LNCaP clone FGC (cell line): ENCODE measurements around the gene ECE2.

Experiments used
- DNase-seq: peaks from one replicate; pipeline ENCODE4 v3.0.0-alpha.2; 2011; ENCODE audit warnings: low read depth
- H3K4me3 ChIP-seq: 2 replicates; pipeline ENCODE4 v1.5.1; 2011; ENCODE audit warnings: mild to moderate bottlenecking, low read depth, low read length, control low read depth
- TF ChIP-seq, protein P1 (sequence below): IDR thresholded peaks from 2 replicates; pipeline ENCODE4 v1.5.1; 2012; ENCODE audit warnings: mild to moderate bottlenecking; ENCODE audit not compliant: control insufficient read depth, insufficient read depth; ENCODE audit errors: extremely low read depth

The ECE2 gene

DNA sequence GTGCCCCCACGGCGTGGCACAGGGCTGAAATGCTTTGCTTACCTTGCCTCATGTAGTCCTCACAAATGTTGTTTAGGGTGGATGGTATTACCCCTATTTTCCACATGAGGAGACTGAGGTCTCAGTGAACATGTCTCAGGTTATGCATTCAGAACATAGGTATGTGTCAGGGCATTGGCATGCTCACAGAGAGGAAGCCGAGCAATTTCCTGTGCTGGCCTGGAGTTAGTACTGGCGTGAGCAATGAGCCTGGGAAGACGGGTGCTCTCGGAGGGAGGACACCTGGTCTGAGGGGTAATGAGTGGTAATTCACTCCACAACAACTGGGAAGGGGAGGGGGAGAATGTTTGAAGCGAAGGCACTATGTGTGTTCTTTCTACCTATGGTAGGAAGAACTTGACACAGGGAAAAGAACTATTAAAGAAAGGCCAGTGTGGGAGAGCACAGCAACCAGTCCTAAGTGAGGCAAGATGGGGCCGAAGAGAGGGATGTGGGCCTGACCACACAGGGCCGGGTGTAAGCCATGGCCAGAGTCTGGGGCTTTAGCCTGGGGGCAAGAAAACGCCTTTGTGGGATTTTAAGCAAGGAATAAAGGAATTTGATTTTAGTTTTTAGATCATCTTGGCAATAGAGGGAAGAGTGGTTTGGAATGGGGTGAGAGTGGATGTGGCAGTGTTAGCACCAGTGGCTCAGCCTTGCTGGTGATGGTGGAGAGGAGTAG, 56.7 kb downstream of the ECE2 start:
- TF ChIP-seq, protein P1, sequence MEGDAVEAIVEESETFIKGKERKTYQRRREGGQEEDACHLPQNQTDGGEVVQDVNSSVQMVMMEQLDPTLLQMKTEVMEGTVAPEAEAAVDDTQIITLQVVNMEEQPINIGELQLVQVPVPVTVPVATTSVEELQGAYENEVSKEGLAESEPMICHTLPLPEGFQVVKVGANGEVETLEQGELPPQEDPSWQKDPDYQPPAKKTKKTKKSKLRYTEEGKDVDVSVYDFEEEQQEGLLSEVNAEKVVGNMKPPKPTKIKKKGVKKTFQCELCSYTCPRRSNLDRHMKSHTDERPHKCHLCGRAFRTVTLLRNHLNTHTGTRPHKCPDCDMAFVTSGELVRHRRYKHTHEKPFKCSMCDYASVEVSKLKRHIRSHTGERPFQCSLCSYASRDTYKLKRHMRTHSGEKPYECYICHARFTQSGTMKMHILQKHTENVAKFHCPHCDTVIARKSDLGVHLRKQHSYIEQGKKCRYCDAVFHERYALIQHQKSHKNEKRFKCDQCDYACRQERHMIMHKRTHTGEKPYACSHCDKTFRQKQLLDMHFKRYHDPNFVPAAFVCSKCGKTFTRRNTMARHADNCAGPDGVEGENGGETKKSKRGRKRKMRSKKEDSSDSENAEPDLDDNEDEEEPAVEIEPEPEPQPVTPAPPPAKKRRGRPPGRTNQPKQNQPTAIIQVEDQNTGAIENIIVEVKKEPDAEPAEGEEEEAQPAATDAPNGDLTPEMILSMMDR = no peak
- no peak overlapping the region for H3K4me3 ChIP-seq
- DNase-seq = no peak

DNA sequence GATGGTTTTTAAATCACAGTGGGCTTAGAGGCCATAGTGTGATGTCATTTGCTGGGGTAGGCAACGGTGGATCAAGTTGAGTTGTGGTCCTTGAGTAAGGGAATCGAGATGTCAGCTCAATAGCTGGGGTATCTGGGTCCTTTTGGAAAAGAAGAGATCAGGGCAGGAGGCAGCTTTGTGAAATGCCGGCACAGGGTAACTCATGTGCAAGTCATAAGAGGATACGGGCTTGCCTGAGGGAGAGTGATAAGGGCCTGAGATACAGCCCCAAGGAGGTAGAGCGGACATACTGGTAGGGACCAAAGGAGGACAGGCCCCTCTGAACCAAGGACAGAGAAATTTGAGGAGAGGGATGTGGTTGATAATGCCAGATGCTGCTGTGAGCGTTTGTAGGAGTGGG, 57.4 kb downstream of the ECE2 start:
- TF ChIP-seq, protein P1 = no peak
- H3K4me3 ChIP-seq = no peak overlapping the region
- DNase-seq = no peak

DNA sequence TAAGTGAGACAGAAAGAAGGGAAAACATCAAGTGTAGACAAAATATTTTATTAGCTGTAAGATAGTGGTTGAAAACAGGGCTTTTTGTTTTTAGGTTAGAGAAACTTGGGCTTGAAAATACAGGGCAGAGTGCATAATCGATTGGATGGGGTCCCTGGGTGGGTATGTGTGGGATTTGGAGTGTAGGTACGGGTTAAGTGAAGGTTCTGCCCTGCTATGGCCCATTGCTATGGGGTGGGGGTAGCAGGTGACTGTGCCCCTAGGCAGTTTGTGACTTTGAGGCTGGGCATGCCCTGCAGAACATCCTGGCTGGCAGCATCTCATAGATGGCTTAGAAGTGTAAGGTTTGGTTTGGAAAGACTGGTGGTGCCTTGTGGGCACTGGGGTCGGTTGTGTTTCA, 57.9 kb downstream of the ECE2 start:
- TF ChIP-seq, protein P1 = no peak
- DNase-seq = no peak
- no peak overlapping the region for H3K4me3 ChIP-seq

DNA sequence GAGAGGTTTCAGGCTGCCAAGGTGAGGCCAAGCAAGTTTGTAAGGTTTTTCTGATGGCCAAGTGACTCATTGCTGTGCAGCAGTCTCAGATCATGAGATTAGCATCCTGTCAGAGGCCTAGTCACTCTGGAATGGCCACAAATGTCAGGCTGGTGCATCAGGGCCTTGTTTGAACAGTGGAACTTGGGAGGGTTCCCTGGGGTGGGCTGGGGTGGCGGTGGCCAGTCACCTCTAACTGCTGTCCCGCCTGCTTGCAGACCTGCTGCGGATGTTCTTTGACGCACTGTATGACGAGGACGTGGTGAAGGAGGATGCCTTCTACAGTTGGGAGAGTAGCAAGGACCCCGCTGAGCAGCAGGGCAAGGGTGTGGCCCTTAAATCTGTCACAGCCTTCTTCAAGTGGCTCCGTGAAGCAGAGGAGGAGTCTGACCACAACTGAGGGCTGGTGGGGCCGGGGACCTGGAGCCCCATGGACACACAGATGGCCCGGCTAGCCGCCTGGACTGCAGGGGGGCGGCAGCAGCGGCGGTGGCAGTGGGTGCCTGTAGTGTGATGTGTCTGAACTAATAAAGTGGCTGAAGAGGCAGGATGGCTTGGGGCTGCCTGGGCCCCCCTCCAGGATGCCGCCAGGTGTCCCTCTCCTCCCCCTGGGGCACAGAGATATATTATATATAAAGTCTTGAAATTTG, 58.8 kb downstream of the ECE2 start:
- TF ChIP-seq, protein P1 = no peak
- DNase-seq = no peak
- no peak overlapping the region for H3K4me3 ChIP-seq

DNA sequence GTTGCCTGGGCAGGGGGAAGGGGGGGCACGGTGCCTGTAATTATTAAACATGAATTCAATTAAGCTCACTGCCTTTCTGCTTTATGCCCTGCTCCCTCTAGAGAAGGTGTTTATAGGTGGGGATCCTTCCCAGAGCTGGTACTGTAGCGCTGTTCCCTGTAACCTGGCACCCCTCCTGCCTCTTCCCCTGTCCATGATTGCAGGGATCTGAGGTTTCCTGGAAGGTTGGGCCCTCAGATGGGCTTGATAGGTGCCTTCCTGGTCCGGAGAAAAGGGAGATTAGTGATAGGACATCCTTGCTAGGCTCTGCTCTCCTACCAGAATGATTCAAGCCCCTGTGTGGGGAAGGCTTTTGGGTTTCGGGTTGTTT, 59.5 kb downstream of the ECE2 start:
- TF ChIP-seq, protein P1 = no peak
- DNase-seq = no peak
- peak overlapping the region; percentile 72 for H3K4me3 ChIP-seq

DNA sequence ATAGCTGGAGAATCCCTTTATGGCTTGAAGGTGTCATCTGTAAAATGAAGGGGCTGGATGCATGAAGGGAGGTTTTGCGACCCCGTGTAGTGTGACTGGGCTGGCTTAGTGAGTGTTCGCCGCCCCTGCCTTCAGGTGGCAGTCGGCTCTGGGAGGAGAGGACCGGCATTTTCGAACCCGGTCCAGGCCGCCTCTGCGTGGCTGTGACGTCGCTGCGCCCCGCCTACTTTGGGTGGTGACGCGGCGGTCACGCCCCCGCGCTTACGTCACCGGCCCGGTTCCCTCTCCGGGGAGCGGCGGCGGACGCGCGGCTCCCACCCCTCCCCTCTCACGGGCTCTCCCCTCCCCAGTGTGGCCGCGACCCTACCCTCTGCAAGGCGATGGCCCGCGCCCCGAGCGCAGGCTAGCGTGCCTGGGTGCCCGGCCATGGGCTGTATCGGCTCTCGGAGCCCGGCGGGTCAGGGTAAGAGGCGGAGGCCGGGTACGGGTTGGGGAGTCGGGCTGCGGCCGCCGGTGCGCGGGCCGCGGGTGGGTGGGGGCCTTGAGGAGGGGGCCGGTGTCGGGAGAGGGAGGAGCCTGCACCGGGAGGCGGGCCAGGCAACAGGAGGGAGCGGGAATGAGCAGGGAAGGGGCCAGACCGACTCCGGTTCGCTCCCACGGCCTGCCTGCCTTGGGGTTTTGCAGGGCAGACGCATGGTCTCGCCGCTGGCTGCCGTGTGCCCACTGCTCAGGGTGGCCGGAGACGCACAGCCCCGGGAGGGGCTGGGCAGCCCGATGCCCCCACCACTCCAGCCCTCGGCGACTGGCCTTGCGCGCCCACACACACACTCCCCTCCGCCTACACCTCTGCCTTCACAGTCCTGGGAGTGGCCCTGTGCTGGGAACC, 60.1 kb downstream of the ECE2 start:
- H3K4me3 ChIP-seq = peak overlapping the region; percentile 72
- TF ChIP-seq, protein P1 = no peak
- DNase-seq = no peak
